22Rv1 (cell line): ENCODE data around the gene RIC8A.

Experiments used
- H3K27ac ChIP-seq: fragments of 450-650 bp; 2 replicates; pipeline ENCODE4 v1.5.1; 2017
- ZFX ChIP-seq: fragments of 450-650 bp; IDR thresholded peaks from 2 replicates; pipeline ENCODE4 v1.6.1; 2017; ENCODE audit warnings: antibody characterized with exemption, borderline replicate concordance
- TF ChIP-seq, protein P1 (sequence below): fragments of 450-650 bp; IDR thresholded peaks from 2 replicates; pipeline ENCODE4 v1.5.1; 2017; ENCODE audit warnings: mild to moderate bottlenecking

Gene RIC8A

DNA sequence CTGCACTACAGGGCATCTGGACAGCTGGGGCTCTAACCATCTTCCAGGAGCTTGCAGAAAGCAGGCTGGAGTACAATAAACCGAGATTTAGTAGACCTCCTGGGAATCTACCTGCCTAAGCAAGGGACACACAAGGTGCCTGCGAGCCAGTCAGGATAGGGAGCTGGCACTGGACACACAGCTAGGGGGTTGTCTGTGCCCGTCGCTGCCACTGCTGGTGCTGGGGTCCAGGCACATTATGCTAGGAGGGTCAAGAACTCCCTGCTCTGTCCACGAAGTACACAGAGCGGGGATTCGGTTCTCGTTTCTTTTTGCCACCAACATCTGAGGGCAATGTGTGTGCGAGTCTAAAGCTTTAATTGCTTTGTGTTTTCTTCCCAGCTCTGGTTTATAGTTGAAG, 4.2 kb downstream of the RIC8A start:
- TF ChIP-seq ZFX = no peak
- TF ChIP-seq, protein P1, sequence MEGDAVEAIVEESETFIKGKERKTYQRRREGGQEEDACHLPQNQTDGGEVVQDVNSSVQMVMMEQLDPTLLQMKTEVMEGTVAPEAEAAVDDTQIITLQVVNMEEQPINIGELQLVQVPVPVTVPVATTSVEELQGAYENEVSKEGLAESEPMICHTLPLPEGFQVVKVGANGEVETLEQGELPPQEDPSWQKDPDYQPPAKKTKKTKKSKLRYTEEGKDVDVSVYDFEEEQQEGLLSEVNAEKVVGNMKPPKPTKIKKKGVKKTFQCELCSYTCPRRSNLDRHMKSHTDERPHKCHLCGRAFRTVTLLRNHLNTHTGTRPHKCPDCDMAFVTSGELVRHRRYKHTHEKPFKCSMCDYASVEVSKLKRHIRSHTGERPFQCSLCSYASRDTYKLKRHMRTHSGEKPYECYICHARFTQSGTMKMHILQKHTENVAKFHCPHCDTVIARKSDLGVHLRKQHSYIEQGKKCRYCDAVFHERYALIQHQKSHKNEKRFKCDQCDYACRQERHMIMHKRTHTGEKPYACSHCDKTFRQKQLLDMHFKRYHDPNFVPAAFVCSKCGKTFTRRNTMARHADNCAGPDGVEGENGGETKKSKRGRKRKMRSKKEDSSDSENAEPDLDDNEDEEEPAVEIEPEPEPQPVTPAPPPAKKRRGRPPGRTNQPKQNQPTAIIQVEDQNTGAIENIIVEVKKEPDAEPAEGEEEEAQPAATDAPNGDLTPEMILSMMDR = no peak
- no peak overlapping the region for H3K27ac ChIP-seq

DNA sequence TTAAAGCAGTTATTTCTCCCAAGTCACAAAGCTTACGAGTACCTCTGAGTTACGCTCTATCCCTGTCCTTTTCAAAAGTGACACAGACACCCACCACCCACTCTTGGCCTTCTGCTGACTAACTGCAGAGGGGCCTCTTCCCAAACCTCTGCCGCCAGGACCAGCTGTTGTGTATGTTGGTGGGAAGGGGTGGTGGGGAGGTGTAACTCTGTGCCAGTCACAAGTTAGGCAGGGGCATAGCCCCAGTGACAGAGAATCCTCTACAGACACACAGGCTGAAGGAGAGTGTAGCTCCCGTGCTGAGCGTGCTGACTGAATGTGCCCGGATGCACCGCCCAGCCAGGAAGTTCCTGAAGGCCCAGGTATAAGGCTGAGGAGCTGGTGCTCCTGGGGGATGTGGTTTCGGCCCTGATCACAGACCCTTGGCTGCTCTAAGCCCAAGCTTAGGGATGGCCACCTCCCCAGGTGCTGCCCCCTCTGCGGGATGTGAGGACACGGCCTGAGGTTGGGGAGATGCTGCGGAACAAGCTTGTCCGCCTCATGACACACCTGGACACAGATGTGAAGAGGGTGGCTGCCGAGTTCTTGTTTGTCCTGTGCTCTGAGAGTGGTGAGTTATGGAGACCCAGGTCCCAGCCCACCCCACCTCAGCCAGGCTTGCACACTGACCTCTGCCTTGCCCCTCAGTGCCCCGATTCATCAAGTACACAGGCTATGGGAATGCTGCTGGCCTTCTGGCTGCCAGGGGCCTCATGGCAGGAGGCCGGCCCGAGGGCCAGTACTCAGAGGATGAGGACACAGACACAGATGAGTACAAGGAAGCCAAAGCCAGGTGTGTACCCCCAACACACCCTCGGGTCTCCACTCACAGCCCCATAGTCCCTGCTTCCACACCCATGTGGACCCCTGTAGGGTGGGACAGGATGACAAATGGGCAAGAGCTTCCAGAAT, 4.9 kb downstream of the RIC8A start:
- TF ChIP-seq ZFX = no peak
- TF ChIP-seq, protein P1 = no peak

GRCh38 chr11:213111-213510, 5.6 kb downstream of the RIC8A start:
- TF ChIP-seq ZFX = no peak
- TF ChIP-seq, protein P1 = no peak
- H3K27ac ChIP-seq = no peak overlapping the region

More for the DNA sequence above, 4.9 kb downstream of the RIC8A start:
- H3K27ac ChIP-seq = no peak overlapping the region

DNA sequence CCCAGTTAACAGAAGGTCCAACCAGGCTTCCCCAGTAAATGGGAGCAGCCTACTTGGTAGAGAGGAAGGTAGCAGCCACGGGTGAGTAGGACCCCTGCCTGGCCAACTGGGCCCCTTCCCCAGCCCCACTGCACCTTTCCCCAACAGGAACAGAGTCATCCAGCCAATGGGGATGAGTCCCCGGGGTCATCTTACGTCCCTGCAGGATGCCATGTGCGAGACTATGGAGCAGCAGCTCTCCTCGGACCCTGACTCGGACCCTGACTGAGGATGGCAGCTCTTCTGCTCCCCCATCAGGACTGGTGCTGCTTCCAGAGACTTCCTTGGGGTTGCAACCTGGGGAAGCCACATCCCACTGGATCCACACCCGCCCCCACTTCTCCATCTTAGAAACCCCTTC, 6.6 kb downstream of the RIC8A start:
- no peak for TF ChIP-seq ZFX
- TF ChIP-seq, protein P1 = no peak
- no peak overlapping the region; the same call in 1 of the 2 replicates for H3K27ac ChIP-seq

GRCh38 chr11:215581-216037, 8.1 kb downstream of the RIC8A start:
- H3K27ac ChIP-seq = peak overlapping the region; percentile 20; the same call in 1 of the 2 replicates
- TF ChIP-seq ZFX = no peak

- H3K27ac ChIP-seq = peak overlapping the region; percentile 20; the same call in 1 of the 2 replicates
- TF ChIP-seq, protein P1 = no peak
- TF ChIP-seq ZFX = no peak
Observed at GRCh38 chr11:216081-216974, 8.8 kb downstream of the RIC8A start.

- no peak overlapping the region for H3K27ac ChIP-seq
Observed at GRCh38 chr11:217704-218103, 10.2 kb downstream of the RIC8A start.

More at GRCh38 chr11:217704-218103, 10.2 kb downstream of the RIC8A start:
- TF ChIP-seq ZFX = no peak
- TF ChIP-seq, protein P1 = no peak
